Omental fat pad (tissue), 4 donors: ENCODE data around the gene IL25. TPM values are rescaled to one million over a fixed set of nuclear protein-coding genes. Genes with fewer than 3 reads are reported as not detected.
"Not testable (repeated sequence)": the region's sequence is repeated elsewhere in the genome, so short reads cannot be mapped to it uniquely, and the experiment has no call there.

Experiments
- ATAC-seq: fragments of 150-250 bp; one replicate; pipeline ENCODE4 v1.9.1; 2016; ENCODE audit warnings: mild to moderate bottlenecking, moderate library complexity; ENCODE audit not compliant: low FRiP score
- DNase-seq: peaks from one replicate; pipeline ENCODE4 v3.0.0-alpha.2; 2019; ENCODE audit warnings: low spot score
- total RNA-seq, 4 donors: library from RNA; depleted of rRNA; stranded (reverse); fragments of >200 nt; gene quantifications; one replicate each; pipeline ENCODE4 v1.1.0, GENCODE V29; 2016
- TF ChIP-seq, protein P1 (sequence below), 3 donors: fragments of 450-650 bp; IDR thresholded peaks; one replicate each; pipeline ENCODE4 v1.5.1; 2016 to 2017; ENCODE audit warnings: antibody characterized with exemption in 3 of 3, mild to moderate bottlenecking in 3 of 3, moderate library complexity in 2 of 3

The IL25 gene
- total RNA-seq, 4 donors from 2014 or later = not detected

DNA sequence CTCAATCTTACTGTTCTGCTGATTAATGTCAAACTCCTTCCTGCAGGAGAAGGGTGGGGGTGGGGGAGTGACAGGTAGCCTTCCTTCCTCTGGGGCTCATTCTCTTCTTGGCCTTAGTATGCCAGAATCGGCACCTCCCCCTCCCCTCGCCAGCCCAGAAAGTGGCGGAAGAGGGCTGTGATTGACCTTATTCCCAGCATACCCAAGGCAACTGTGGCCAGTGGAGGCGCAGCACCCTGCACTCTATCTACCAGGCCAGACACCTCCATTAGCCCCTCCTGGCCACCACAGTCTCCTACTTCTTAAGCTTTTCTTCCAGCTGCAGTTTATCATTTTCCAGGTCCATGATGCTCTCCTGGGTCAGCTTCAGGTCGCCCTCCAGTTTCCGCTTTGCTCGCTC is 20.0 kb downstream of the IL25 start:
- no peak for ATAC-seq
- TF ChIP-seq, protein P1, sequence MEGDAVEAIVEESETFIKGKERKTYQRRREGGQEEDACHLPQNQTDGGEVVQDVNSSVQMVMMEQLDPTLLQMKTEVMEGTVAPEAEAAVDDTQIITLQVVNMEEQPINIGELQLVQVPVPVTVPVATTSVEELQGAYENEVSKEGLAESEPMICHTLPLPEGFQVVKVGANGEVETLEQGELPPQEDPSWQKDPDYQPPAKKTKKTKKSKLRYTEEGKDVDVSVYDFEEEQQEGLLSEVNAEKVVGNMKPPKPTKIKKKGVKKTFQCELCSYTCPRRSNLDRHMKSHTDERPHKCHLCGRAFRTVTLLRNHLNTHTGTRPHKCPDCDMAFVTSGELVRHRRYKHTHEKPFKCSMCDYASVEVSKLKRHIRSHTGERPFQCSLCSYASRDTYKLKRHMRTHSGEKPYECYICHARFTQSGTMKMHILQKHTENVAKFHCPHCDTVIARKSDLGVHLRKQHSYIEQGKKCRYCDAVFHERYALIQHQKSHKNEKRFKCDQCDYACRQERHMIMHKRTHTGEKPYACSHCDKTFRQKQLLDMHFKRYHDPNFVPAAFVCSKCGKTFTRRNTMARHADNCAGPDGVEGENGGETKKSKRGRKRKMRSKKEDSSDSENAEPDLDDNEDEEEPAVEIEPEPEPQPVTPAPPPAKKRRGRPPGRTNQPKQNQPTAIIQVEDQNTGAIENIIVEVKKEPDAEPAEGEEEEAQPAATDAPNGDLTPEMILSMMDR (IDR thresholded peaks at IDR 0.05) = no peak
- no peak for DNase-seq

DNA sequence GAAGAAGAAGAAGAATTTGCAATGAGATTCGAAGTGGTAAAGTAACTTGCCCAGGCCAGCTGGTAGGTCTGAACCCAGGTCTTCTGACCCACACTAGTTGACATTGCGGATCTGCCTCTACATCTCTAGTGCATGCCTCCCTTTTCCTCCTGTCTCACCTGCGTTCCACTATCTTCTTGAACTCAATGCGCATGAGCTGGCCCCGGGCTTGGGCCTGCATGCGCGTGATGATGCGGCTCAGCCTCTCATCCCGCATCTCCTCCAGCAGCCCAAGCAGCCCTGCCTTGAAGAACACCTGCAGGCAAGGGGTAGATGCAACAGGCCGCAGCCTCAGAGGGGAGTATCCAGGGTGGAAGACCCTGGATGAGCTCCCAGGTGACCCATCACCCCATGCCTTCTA is 23.5 kb downstream of the IL25 start:
- ATAC-seq = no peak
- TF ChIP-seq, protein P1 (IDR thresholded peaks at IDR 0.05) = no peak
- DNase-seq = no peak

DNA sequence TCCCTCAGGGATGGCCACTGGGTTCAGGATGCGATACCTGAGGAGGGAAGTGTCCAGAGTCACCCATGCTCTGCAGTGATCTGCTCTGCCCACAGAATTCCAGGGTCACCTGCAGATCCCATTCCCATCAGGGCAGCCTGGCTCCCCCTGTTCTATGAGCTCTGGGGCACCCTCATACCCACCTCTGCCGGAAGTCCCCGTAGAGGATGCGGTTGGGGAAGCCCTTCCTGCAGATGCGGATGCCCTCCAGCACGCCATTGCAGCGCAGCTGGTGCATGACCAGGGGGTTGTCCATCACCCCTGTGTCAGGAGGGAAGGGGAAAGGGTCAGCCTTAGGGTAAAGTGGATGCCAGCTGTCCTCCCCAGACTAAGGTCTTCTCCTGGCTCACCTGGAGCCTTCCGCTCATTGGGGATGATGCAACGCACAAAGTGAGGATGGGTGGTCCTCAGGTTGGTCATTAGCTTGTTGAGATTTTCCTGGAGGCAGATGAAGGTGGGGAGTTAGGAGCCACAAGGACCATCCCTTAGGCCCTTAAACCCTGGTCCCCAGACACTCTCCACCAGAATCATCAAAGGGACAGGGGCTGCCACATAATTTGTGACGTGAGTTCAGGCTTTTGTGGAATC is 24.3 kb downstream of the IL25 start:
- no peak for DNase-seq
- ATAC-seq = no peak
- TF ChIP-seq, protein P1 (IDR thresholded peaks at IDR 0.05) = no peak

DNA sequence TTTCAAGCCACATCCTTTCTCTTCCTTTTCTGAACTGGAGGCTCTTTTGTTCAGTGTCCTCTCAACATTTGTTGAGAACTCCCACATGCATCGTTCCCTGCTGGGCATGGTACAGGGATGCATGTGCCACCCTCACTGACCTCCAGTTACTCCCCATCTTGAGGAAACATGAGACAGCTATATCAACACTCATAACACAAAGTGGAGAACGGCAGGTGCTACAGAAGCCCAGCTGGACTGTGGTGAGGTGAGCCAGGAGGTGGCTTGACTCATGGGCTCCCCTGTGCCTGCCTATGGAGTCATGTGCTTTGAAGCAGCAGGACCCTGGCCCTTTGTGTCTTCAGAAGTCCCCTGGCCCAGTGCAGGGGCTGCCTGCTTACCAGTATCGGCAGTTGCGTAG is 25.7 kb downstream of the IL25 start:
- TF ChIP-seq, protein P1 (IDR thresholded peaks at IDR 0.05) = no peak

DNA sequence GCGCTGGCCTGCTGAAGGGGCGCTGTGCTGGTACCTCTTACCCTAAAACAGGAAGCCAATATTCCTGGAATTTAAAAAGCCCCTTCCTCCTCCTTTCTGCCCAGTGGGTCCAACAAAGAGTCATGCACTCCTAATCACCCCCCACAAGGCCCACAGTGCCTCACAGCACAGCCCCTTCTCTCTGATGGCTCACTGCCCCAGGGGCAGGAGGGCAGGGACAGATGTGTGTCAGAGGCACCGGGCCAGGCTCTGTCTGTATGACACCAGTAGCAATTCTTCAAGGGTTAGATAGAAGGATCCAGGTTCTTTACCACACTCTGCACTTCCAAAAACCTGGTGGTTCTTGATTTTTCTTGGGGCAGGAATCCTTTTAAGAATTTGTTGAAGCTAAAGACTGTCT is 26.5 kb downstream of the IL25 start:
- ATAC-seq (no peak), DNase-seq (no peak)
- TF ChIP-seq, protein P1 (IDR thresholded peaks at IDR 0.05) = no peak

More for the DNA sequence above, 25.7 kb downstream of the IL25 start:
- no peak for ATAC-seq
- no peak for DNase-seq

DNA sequence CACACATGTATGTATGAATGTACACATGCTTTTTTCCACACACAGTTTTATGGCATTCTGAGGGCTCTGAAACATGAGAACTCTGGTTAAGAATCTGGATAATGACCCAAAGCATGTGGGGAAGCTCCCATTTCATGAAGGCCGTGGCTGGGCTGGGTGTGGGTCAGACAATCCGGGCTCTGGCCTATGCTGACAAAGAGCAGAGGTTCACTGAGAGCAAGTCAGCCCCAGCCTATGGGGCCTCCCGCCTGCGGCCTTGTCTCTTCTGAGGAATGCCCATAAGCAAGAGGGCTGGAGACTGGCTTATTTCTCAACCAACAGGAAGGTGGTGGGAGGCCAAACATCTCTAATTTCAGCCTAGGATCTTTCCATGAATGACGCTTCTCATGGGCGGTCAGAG is 27.0 kb downstream of the IL25 start:
- TF ChIP-seq, protein P1 (IDR thresholded peaks at IDR 0.05) = no peak
- ATAC-seq (no peak), DNase-seq (no peak)

DNA sequence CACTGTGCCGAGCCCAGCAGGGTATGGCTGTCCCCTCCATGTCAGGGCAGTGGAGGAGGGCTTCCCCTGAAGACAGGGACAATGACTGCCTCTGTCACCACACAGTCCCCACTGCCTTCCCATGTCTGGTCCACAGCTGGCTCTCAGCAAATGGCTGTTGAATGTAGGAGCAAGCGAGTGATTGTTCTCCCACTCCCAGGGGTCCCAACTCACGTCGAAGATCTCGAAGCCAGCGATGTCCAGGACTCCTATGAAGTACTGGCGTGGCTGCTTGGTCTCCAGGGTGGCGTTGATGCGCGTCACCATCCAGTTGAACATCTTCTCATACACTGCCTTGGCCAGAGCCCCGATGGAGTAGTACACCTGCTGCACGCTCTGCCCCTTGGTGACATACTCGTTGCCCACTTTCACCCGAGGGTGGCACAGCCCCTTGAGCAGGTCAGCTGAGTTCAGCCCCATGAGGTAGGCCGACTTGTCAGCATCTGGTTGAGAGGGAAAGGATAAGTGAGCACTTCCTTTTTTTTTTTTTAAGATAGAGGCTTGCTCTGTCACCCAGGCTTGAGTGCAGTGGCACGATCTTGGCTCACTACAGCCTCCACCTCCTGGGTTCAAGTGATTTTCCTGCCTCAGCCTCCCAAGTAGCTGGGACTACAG is 28.0 kb downstream of the IL25 start:
- peak; percentile 15 for ATAC-seq
- not testable (repeated sequence) for DNase-seq
